Effector memory CD8-positive, alpha-beta T cell (primary cell): ENCODE measurements around the gene DRG2.

Source experiments
- ATAC-seq: fragments of 150-1000 bp; cut with Tn5 transposase; replicated peaks from 2 replicates; pipeline ENCODE4 v1.10.0; 2021; ENCODE audit warnings: mild to moderate bottlenecking, moderate library complexity
- DNase-seq, 3 experiments: peaks; one replicate each; pipeline ENCODE4 v3.0.0; 2021
- H3K27ac Mint-ChIP-seq, 2 donors: one replicate each; pipeline ENCODE4 v1.8.0; 2022; ENCODE audit warnings: mild to moderate bottlenecking in 2 of 2, mixed read lengths in 2 of 2, moderate library complexity in 2 of 2
- H3K27me3 Mint-ChIP-seq, 2 donors: one replicate each; pipeline ENCODE4 v1.8.0; 2022; ENCODE audit warnings: mixed read lengths in 2 of 2
- H3K36me3 Mint-ChIP-seq: one replicate; pipeline ENCODE4 v1.8.0; 2022; ENCODE audit warnings: mild to moderate bottlenecking, moderate library complexity, mixed read lengths; ENCODE audit not compliant: insufficient read depth
- H3K4me1 Mint-ChIP-seq, 2 donors: one replicate each; pipeline ENCODE4 v1.8.0; 2022; ENCODE audit warnings: low read depth in 2 of 2, mixed read lengths in 2 of 2
- H3K4me3 Mint-ChIP-seq, 2 donors: one replicate each; pipeline ENCODE4 v1.8.0; 2022; ENCODE audit warnings: mild to moderate bottlenecking in 2 of 2, mixed read lengths in 2 of 2, moderate library complexity in 2 of 2
- H3K9me3 Mint-ChIP-seq, 2 donors: one replicate each; pipeline ENCODE4 v1.8.0; 2022; ENCODE audit warnings: mixed read lengths in 2 of 2

DRG2 gene

GRCh38 chr17:18094409-18094807 is 6.7 kb downstream of the DRG2 start:
- H3K36me3 Mint-ChIP-seq = peaks cover 44% of the 10 kb centered on the region

GRCh38 chr17:18099516-18099915 is 11.8 kb downstream of the DRG2 start:
- peaks cover 0 to 5% of the 10 kb centered on the region in 2 donors for H3K4me1 Mint-ChIP-seq
- ATAC-seq (no peak), DNase-seq (no peak)
- H3K9me3 Mint-ChIP-seq = no peaks in the 10 kb centered on the region
- no peak overlapping the region for H3K4me3 Mint-ChIP-seq
- H3K36me3 Mint-ChIP-seq = peaks cover 33% of the 10 kb centered on the region
- H3K27ac Mint-ChIP-seq = no peak overlapping the region
- no peaks in the 10 kb centered on the region for H3K27me3 Mint-ChIP-seq

More at GRCh38 chr17:18094409-18094807, 6.7 kb downstream of the DRG2 start:
- DNase-seq (no peak), ATAC-seq (no peak)
- no peak overlapping the region for H3K4me3 Mint-ChIP-seq
- H3K27me3 Mint-ChIP-seq = no peaks in the 10 kb centered on the region
- H3K4me1 Mint-ChIP-seq = peaks cover 10 to 15% of the 10 kb centered on the region in 2 donors
- peak overlapping the region; percentile 47 to 77 for H3K27ac Mint-ChIP-seq
- H3K9me3 Mint-ChIP-seq = no peaks in the 10 kb centered on the region

- Mint-ChIP-seq H3K4me1 (peaks cover 0 to 5% of the 10 kb centered on the region in 2 donors), H3K36me3 (peaks cover 22% of the 10 kb centered on the region), H3K27me3 (no peaks in the 10 kb centered on the region), H3K4me3 (no peak overlapping the region), H3K27ac (no peak overlapping the region), H3K9me3 (no peaks in the 10 kb centered on the region)
- DNase-seq (no peak), ATAC-seq (no peak)
These were observed 12.9 kb downstream of the DRG2 start for GRCh38 chr17:18100616-18101015.

GRCh38 chr17:18101828-18102227 is 14.1 kb downstream of the DRG2 start:
- DNase-seq (no peak), ATAC-seq (no peak)
- Mint-ChIP-seq H3K27ac (peak overlapping the region in 1 of 2 donors; percentile 6), H3K36me3 (peaks cover 12% of the 10 kb centered on the region), H3K27me3 (no peaks in the 10 kb centered on the region), H3K4me3 (no peak overlapping the region), H3K4me1 (peaks cover 0 to under 1% of the 10 kb centered on the region in 2 donors), H3K9me3 (no peaks in the 10 kb centered on the region)

- Mint-ChIP-seq H3K27ac (peak overlapping the region in 1 of 2 donors; percentile 6), H3K4me3 (no peak overlapping the region), H3K9me3 (no peaks in the 10 kb centered on the region), H3K4me1 (peaks cover 0 to 2% of the 10 kb centered on the region in 2 donors), H3K27me3 (no peaks in the 10 kb centered on the region), H3K36me3 (peaks cover 12% of the 10 kb centered on the region)
- DNase-seq (no peak), ATAC-seq (no peak)
These were observed 14.9 kb downstream of the DRG2 start for GRCh38 chr17:18102640-18103039.

DNA sequence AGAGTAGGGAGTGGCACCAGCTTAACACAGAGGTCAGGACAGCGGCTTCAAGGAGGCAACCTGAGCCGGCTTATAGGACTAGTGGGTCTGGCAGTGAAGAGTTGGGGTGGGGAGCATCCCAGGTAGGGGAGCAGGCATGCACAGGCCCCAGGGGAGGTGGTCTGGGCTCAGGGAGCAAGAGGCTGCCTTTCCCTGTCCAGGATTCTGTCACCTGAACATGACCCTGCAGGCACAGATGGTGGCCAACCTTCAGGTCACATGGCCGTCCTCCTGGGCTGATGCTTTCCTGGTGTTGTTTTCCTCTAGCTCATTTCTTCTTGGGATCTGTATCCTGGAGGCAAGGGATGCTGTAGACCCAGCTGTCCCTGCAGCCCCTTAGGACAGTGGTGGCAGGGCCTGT is 17.3 kb downstream of the DRG2 start:
- H3K9me3 Mint-ChIP-seq = no peaks in the 10 kb centered on the region
- ATAC-seq (no peak), DNase-seq (no peak)
- H3K27ac Mint-ChIP-seq = peak overlapping the region in 1 of 2 donors; percentile 44
- H3K4me3 Mint-ChIP-seq = no peak overlapping the region
- peaks cover 0 to 4% of the 10 kb centered on the region in 2 donors for H3K4me1 Mint-ChIP-seq
- H3K27me3 Mint-ChIP-seq = no peaks in the 10 kb centered on the region
- peaks cover 5% of the 10 kb centered on the region for H3K36me3 Mint-ChIP-seq

DNA sequence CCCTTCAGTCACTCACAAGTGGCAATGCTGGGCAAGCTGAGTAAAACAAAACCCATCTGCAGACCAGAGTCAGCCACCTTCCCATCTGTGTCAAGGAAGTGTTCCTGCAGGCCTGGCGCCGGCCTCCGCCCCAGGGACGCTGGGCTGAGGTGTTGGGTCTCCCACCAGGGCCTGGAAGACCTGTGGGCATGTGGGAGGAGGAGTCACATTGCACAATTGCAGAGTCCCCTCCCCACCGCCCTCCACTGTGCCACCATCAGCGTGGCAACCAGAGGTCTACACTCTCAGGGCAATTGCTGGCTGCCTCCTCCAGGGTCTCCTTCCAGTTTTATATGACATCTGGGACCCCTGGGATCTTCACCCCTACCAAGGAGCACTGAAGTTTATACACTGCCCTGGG is 17.8 kb downstream of the DRG2 start:
- DNase-seq (no peak), ATAC-seq (no peak)
- Mint-ChIP-seq H3K4me3 (no peak overlapping the region), H3K4me1 (peaks cover 0 to 4% of the 10 kb centered on the region in 2 donors), H3K36me3 (peaks cover 5% of the 10 kb centered on the region), H3K27me3 (no peaks in the 10 kb centered on the region), H3K27ac (peak overlapping the region in 1 of 2 donors; percentile 44), H3K9me3 (no peaks in the 10 kb centered on the region)

GRCh38 chr17:18106211-18106610 is 18.5 kb downstream of the DRG2 start:
- Mint-ChIP-seq H3K9me3 (no peaks in the 10 kb centered on the region), H3K36me3 (peaks cover 5% of the 10 kb centered on the region), H3K27ac (peak overlapping the region in 1 of 2 donors; percentile 15), H3K27me3 (no peaks in the 10 kb centered on the region), H3K4me1 (peaks cover 0 to 4% of the 10 kb centered on the region in 2 donors), H3K4me3 (no peak overlapping the region)
- ATAC-seq (no peak), DNase-seq (no peak)

DNA sequence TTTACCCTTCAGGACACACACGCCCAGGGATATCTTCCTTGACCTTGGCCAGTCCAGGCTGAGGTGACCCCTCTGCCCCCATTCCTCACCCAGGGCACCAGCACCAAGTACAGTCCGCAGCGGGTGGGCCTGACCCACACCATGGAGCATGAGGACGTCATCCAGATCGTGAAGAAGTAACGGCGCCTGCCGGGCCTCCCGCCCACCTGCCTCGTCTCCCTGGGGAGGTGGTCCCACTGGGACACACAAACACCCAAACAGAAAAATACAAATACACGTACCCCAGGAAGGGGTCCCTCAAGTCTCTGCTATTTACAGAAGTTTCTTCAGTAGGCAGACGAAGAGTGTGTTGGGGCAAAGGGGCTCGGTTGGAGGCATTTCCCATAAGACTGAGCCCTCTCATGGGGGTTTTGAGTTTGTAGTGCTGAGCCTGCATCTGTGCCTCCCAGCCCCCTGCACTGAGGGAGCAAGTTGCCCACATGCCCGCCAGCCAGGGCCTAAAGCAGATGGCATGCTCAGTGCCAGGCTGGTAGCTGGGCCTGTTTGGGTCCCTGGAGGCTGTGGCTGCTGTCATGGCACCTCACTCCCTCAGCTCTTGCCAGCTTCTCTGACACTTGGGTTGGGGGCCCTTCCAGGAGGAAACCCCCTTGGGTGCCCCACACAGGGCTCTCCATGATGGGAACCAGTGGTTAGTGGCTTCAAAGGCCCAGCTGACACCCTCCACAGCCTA is 19.5 kb downstream of the DRG2 start:
- no peak for ATAC-seq
- Mint-ChIP-seq H3K36me3 (peaks cover 5% of the 10 kb centered on the region), H3K9me3 (no peaks in the 10 kb centered on the region), H3K4me1 (peaks cover 0 to 4% of the 10 kb centered on the region in 2 donors), H3K4me3 (no peak overlapping the region), H3K27ac (peak overlapping the region in 1 of 2 donors; percentile 51), H3K27me3 (no peaks in the 10 kb centered on the region)
- no peak for DNase-seq

DNA sequence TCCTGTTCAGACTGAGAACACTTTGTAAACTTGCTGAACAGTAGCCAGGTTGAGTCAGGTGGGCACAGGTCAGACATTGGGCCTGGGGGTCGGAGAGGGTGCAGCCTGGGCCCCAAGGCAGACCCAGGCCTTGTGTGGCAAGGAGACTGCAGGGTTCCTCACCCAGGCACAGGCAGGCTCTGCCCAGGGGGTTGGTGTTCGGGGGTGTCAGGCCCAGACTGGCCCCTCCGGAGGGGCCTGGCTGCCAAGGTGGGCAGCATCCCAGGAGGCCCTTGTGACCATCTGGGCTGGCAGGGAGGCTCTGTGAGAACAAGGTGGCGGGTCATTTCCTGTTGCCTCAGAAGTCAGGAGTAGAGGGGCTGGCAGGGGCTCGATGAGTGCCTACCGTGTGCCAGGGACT is 20.2 kb downstream of the DRG2 start:
- DNase-seq = no peak
- Mint-ChIP-seq H3K36me3 (peaks cover 5% of the 10 kb centered on the region), H3K4me3 (no peak overlapping the region), H3K27ac (peak overlapping the region in 1 of 2 donors; percentile 51), H3K9me3 (no peaks in the 10 kb centered on the region), H3K27me3 (no peaks in the 10 kb centered on the region), H3K4me1 (peaks cover 0 to 4% of the 10 kb centered on the region in 2 donors)
- no peak for ATAC-seq

DNA sequence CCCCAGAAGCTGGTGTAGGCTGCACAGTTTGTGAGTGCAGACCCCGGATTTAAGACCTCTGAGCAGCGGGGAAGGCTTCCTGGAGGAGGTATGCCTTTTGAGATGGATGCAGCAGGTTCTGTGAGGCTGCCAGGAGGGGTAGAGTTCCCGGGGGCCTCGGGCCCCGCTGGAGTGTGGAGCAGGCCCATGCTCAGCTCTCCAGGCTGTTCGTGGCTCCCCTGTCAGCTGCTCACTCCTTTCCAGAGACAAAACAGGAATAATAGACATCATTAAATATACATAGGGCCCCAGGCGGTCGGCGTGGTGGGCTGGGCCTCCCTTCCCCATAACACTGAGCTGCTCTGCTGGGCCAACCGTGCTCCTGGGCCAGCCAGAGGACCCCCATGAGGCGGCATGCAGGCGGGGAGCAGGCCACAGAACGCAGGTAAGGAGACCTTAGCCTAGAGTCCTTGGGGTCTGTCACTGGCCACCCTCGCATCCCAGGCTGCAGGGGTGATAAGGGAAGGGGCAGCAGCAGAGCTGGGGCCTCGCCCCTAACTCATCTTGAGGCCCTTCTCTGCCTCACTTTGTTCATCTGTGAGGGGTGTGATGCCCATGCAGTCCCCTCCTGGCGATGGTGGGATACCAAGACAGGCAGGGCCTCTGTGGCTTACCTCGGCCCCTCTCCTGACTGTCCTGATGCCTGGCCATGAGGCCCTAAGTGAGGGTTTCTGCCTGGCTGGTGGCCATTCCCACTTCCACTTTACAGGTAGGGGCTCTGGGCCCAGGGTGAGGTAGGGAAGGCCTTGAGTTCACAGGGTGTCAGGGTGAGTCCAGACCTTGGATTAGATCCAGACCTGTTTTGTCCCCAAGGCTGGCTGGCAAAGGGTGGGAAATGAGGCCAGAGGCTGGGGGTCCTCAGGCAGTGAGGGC is 20.9 kb downstream of the DRG2 start, which contains the start of gene MYO15A:
MYO15A (plus strand) TSS at position 356 of the 912 bp plus-strand sequence. CDS start 10,045 bp downstream, outside the sequence.
- Mint-ChIP-seq H3K27ac (peak within 1 kb of the TSS in 1 of 2 donors; percentile 51), H3K36me3 (peaks cover 3% of the 10 kb centered on the region), H3K27me3 (no peaks in the 10 kb centered on the region), H3K4me1 (peaks cover 0 to 4% of the 10 kb centered on the region in 2 donors), H3K9me3 (no peaks in the 10 kb centered on the region), H3K4me3 (no peak within 1 kb of the TSS)
- no peak for DNase-seq
- no peak for ATAC-seq

DNA sequence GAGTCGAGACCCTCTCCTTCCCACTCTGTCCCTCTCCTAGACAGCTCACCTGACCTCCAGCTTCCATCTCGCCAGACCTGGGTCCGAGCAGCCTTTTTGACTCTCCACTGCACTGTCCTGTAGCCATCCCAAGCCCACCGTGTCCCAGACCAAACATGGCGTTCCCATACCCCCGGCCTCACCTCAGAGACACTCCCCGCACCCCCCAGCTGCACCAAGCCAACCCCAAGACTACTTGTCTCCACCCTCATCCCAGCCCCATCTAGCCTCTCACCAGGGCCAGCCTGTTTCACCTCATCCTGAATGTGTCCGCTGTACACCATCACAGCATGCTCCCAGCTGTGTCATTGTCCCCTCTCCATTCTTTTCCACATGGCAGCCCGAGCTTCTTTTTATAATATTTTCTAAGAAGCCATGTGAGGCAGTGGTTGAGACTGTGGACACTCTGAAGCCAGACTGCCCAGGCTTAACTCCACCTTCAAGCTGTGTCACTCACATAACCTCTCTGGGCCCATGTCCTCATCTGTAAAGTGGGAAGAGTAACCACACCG is 22.3 kb downstream of the DRG2 start:
- H3K27ac Mint-ChIP-seq = no peak overlapping the region
- ATAC-seq (no peak), DNase-seq (no peak)
- peaks cover 0 to 4% of the 10 kb centered on the region in 2 donors for H3K4me1 Mint-ChIP-seq
- H3K4me3 Mint-ChIP-seq = no peak overlapping the region
- H3K27me3 Mint-ChIP-seq = no peaks in the 10 kb centered on the region
- H3K36me3 Mint-ChIP-seq = peaks cover 2% of the 10 kb centered on the region
- no peaks in the 10 kb centered on the region for H3K9me3 Mint-ChIP-seq

GRCh38 chr17:18110636-18111145 is 22.9 kb downstream of the DRG2 start:
- Mint-ChIP-seq H3K36me3 (peaks cover 2% of the 10 kb centered on the region), H3K27ac (peak overlapping the region in 1 of 2 donors; percentile 29), H3K4me1 (peaks cover 0 to 4% of the 10 kb centered on the region in 2 donors), H3K9me3 (no peaks in the 10 kb centered on the region), H3K27me3 (peaks cover 0 to 5% of the 10 kb centered on the region in 2 donors), H3K4me3 (no peak overlapping the region)
- no peak for ATAC-seq
- no peak for DNase-seq
